Astrocyte (in vitro differentiated cells and primary cell): ENCODE results near the gene MRPL33. TPM values are rescaled to one million over a fixed set of nuclear protein-coding genes. Genes with fewer than 3 reads are reported as not detected.

ENCODE experiments used
- DNase-seq: peaks from one replicate; pipeline ENCODE4 v3.0.0-alpha.2; 2010; ENCODE audit warnings: low read depth
- FAIRE-seq: peaks from 2 replicates; lab custom pipeline; 2011; peaks lifted over from hg19 to GRCh38; lab: Jason Lieb, UNC
- H2AFZ ChIP-seq: 2 replicates; pipeline ENCODE4 v1.6.0; 2012; ENCODE audit warnings: low read depth, low read length, inconsistent platforms
- H3K27ac ChIP-seq: 2 replicates; pipeline ENCODE4 v1.5.1; 2011; ENCODE audit warnings: low read depth, low read length, inconsistent platforms
- H3K27me3 ChIP-seq: 2 replicates; pipeline ENCODE4 v1.6.0; 2011; ENCODE audit warnings: low read length, inconsistent platforms; ENCODE audit not compliant: insufficient read depth
- H3K36me3 ChIP-seq: 2 replicates; pipeline ENCODE4 v1.5.1; 2011; ENCODE audit warnings: low read length, inconsistent platforms; ENCODE audit not compliant: insufficient read depth
- H3K4me1 ChIP-seq: 2 replicates; pipeline ENCODE4 v1.5.1; 2011; ENCODE audit warnings: low read length, inconsistent platforms; ENCODE audit not compliant: insufficient read depth
- H3K4me2 ChIP-seq: 2 replicates; pipeline ENCODE4 v1.6.0; 2012; ENCODE audit warnings: low read length, inconsistent platforms
- H3K4me3 ChIP-seq: 2 replicates; pipeline ENCODE4 v1.5.1; 2011; ENCODE audit warnings: low read depth, mild to moderate bottlenecking, low read length, inconsistent platforms; ENCODE audit not compliant: insufficient read depth
- H3K79me2 ChIP-seq: 2 replicates; pipeline ENCODE4 v1.6.0; 2012; ENCODE audit warnings: mild to moderate bottlenecking, low read length, inconsistent platforms; ENCODE audit not compliant: insufficient read depth
- H3K9ac ChIP-seq: 2 replicates; pipeline ENCODE4 v1.6.0; 2012; ENCODE audit warnings: mild to moderate bottlenecking, low read length, inconsistent platforms
- H3K9me3 ChIP-seq: 2 replicates; pipeline ENCODE4 v1.5.1; 2012; ENCODE audit warnings: low read depth, mild to moderate bottlenecking, low read length, inconsistent platforms; ENCODE audit not compliant: insufficient read depth
- H4K20me1 ChIP-seq: 2 replicates; pipeline ENCODE4 v1.6.0; 2012; ENCODE audit warnings: low read length, inconsistent platforms; ENCODE audit not compliant: insufficient read depth
- H3K27ac Mint-ChIP-seq: one replicate; pipeline ENCODE4 v1.8.0; 2021; ENCODE audit warnings: mild to moderate bottlenecking, mixed read lengths; ENCODE audit not compliant: unreplicated experiment
- H3K27me3 Mint-ChIP-seq: one replicate; pipeline ENCODE4 v1.8.0; 2021; ENCODE audit warnings: low read depth, mixed read lengths; ENCODE audit not compliant: unreplicated experiment
- H3K36me3 Mint-ChIP-seq: one replicate; pipeline ENCODE4 v1.8.0; 2021; ENCODE audit warnings: low read depth, mixed read lengths; ENCODE audit not compliant: unreplicated experiment
- H3K4me1 Mint-ChIP-seq: one replicate; pipeline ENCODE4 v1.8.0; 2021; ENCODE audit warnings: low read depth, mixed read lengths; ENCODE audit not compliant: unreplicated experiment
- H3K4me3 Mint-ChIP-seq: one replicate; pipeline ENCODE4 v1.8.0; 2021; ENCODE audit warnings: mild to moderate bottlenecking, moderate library complexity, mixed read lengths; ENCODE audit not compliant: unreplicated experiment
- H3K9me3 Mint-ChIP-seq: one replicate; pipeline ENCODE4 v1.8.0; 2021; ENCODE audit warnings: mild to moderate bottlenecking, mixed read lengths; ENCODE audit not compliant: unreplicated experiment
- EZH2 ChIP-seq: IDR thresholded peaks from 2 replicates; pipeline ENCODE4 v1.6.1; 2012; ENCODE audit warnings: mild to moderate bottlenecking, low read length, inconsistent platforms; ENCODE audit not compliant: insufficient read depth
- total RNA-seq: library from RNA; stranded (reverse); gene quantifications from 2 replicates; pipeline ENCODE4 v1.2.1, GENCODE V29; 2021
- TF ChIP-seq, protein P1 (sequence below): IDR thresholded peaks from 2 replicates; pipeline ENCODE4 v1.5.1; 2011; ENCODE audit warnings: low read depth, mild to moderate bottlenecking, inconsistent platforms, low read length, moderate library complexity; ENCODE audit not compliant: insufficient read depth

MRPL33 gene
- total RNA-seq, 1 donor from 2014 or later: 85.3 TPM

DNA sequence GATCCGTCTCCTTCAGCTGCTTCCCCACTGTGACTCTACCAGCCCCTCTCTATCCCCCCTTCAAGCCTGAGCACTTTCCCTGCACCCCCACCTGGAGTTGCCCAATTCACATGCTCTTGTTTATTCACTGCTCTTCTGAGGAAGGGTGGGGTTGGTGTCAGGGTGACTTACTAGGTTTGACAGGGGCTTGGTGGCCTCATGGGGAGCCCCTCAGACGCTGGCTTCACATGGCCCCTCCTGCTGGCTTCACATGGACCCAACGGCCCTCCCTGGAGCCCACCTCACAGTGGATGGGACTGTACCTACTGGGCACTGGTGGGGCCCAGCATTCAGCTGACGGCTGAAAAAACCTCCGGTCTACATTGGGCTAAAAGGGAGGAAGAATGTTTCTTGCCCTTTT is 16.7 kb upstream of the MRPL33 start:
- H3K4me2 ChIP-seq: no peak overlapping the region
- H3K9ac ChIP-seq: no peak overlapping the region
- Mint-ChIP-seq H3K27me3 (no peaks in the 10 kb centered on the region), H3K27ac (peak overlapping the region; percentile 75), H3K9me3 (no peaks in the 10 kb centered on the region), H3K36me3 (peaks cover 3% of the 10 kb centered on the region), H3K4me3 (no peak overlapping the region), H3K4me1 (peaks cover 23% of the 10 kb centered on the region)
- H2AFZ ChIP-seq: no peak overlapping the region
- H3K79me2 ChIP-seq: no peaks in the 10 kb centered on the region
- DNase-seq (no peak), FAIRE-seq (no peak)
- H3K4me1 ChIP-seq: no peaks in the 10 kb centered on the region
- no peak overlapping the region for H3K4me3 ChIP-seq
- H3K27ac ChIP-seq: no peak overlapping the region
- no peaks in the 10 kb centered on the region for H4K20me1 ChIP-seq
- H3K36me3 ChIP-seq: no peaks in the 10 kb centered on the region
- H3K27me3 ChIP-seq: no peaks in the 10 kb centered on the region
- TF ChIP-seq, protein P1, sequence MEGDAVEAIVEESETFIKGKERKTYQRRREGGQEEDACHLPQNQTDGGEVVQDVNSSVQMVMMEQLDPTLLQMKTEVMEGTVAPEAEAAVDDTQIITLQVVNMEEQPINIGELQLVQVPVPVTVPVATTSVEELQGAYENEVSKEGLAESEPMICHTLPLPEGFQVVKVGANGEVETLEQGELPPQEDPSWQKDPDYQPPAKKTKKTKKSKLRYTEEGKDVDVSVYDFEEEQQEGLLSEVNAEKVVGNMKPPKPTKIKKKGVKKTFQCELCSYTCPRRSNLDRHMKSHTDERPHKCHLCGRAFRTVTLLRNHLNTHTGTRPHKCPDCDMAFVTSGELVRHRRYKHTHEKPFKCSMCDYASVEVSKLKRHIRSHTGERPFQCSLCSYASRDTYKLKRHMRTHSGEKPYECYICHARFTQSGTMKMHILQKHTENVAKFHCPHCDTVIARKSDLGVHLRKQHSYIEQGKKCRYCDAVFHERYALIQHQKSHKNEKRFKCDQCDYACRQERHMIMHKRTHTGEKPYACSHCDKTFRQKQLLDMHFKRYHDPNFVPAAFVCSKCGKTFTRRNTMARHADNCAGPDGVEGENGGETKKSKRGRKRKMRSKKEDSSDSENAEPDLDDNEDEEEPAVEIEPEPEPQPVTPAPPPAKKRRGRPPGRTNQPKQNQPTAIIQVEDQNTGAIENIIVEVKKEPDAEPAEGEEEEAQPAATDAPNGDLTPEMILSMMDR: no peak
- no peak for TF ChIP-seq EZH2
- H3K9me3 ChIP-seq: no peaks in the 10 kb centered on the region

DNA sequence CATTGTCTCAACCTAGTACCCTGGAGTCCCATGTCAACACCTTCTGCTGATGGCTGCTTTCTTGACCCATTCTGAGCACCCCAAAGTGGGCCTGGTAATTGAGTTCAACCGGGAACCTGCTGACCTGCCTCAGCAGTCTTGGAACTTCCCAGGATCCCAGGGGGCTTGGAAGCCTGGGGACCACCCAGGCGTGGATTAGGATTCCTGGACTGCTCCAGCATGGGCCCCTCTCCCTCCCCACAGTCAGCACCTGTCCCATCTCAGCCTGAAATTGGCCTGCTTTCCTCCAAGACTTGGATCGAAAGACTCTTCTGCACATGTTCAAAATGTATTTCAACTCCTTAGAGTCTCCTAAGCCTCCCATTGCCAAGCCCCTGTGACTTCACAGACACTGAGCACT is 15.4 kb upstream of the MRPL33 start:
- DNase-seq: no peak

More for the DNA sequence above, 15.4 kb upstream of the MRPL33 start:
- Histone ChIP-seq H3K4me1 (peaks cover 4% of the 10 kb centered on the region), H3K36me3 (no peaks in the 10 kb centered on the region), H4K20me1 (no peaks in the 10 kb centered on the region), H3K79me2 (no peaks in the 10 kb centered on the region), H3K27me3 (no peaks in the 10 kb centered on the region), H2AFZ (no peak overlapping the region), H3K27ac (no peak overlapping the region), H3K4me3 (no peak overlapping the region), H3K9me3 (no peaks in the 10 kb centered on the region), H3K4me2 (no peak overlapping the region), H3K9ac (no peak overlapping the region)
- no peak for TF ChIP-seq EZH2
- TF ChIP-seq, protein P1: no peak
- Mint-ChIP-seq H3K27me3 (no peaks in the 10 kb centered on the region), H3K9me3 (no peaks in the 10 kb centered on the region), H3K36me3 (peaks cover 6% of the 10 kb centered on the region), H3K4me1 (peaks cover 28% of the 10 kb centered on the region), H3K4me3 (no peak overlapping the region), H3K27ac (no peak overlapping the region)
- FAIRE-seq: no peak
